HepG2 (cell line): ENCODE data around the gene CHN2. TPM values are rescaled to one million over a fixed set of nuclear protein-coding genes. Genes with fewer than 3 reads are reported as not detected.
A peak's percentile ranks its signal among the peaks of the same experiment; 100 is the strongest.

ENCODE experiments used
- ATAD3A ChIP-seq: sonication (generic); formaldehyde crosslinking; IDR thresholded peaks from 2 replicates; pipeline ENCODE4 v1.4.0; 2020; ENCODE audit warnings: missing genetic modification reagents
- FOXP1 ChIP-seq, 2 experiments: fragments of 450-650 bp in 1 of 2; IDR thresholded peaks; 2 replicates each; pipeline ENCODE4 v1.6.1; 2017 to 2018; ENCODE audit warnings: antibody characterized with exemption in 1 of 2
- GATAD2A ChIP-seq: IDR thresholded peaks from 2 replicates; pipeline ENCODE4 v1.6.1; 2016
- HMGA1 ChIP-seq: sonication (generic); formaldehyde crosslinking; conservative IDR thresholded peaks from 2 replicates; pipeline ENCODE4 v1.4.0; 2020; ENCODE audit warnings: missing genetic modification reagents
- IRF2 ChIP-seq: IDR thresholded peaks from 2 replicates; pipeline ENCODE4 v1.6.1; 2018; ENCODE audit warnings: missing genetic modification reagents, missing compliant biosample characterization
- MEF2D ChIP-seq: sonication (generic); formaldehyde crosslinking; IDR thresholded peaks from 2 replicates; pipeline ENCODE4 v1.5.1; 2020; ENCODE audit warnings: mild to moderate bottlenecking, missing genetic modification reagents
- NCOR1 ChIP-seq: fragments of 200-600 bp; sonication (generic); IDR thresholded peaks from 2 replicates; pipeline ENCODE4 v1.7.0; 2017; ENCODE audit warnings: antibody characterized with exemption, low read length, borderline replicate concordance
- TEAD3 ChIP-seq: optimal IDR thresholded peaks from 2 replicates; pipeline ENCODE3; 2016; ENCODE audit warnings: borderline replicate concordance
- ZBTB39 ChIP-seq: sonication (generic); formaldehyde crosslinking; IDR thresholded peaks from 2 replicates; pipeline ENCODE4 v1.5.0; 2020; ENCODE audit warnings: missing genetic modification reagents
- ZMYM2 ChIP-seq: sonication (generic); formaldehyde crosslinking; IDR thresholded peaks from 2 replicates; pipeline ENCODE4 v1.8.0; 2022; ENCODE audit warnings: mild to moderate bottlenecking, missing genetic modification reagents
- ZNF205 ChIP-seq: IDR thresholded peaks from 2 replicates; pipeline ENCODE4 v1.6.1; 2018; ENCODE audit warnings: missing biosample characterization, missing genetic modification reagents
- ZNF281 ChIP-seq: sonication (generic); formaldehyde crosslinking; IDR thresholded peaks from 2 replicates; pipeline ENCODE4 v1.4.0; 2020; ENCODE audit warnings: missing genetic modification reagents, borderline replicate concordance
- ZNF558 ChIP-seq: sonication (generic); formaldehyde crosslinking; IDR thresholded peaks from 2 replicates; pipeline ENCODE4 v1.9.0; 2022; ENCODE audit warnings: mild to moderate bottlenecking, missing genetic modification reagents, borderline replicate concordance
- ZNF609 ChIP-seq: sonication (generic); formaldehyde crosslinking; IDR thresholded peaks from 2 replicates; pipeline ENCODE4 v1.4.0; 2020; ENCODE audit warnings: mild to moderate bottlenecking, missing genetic modification reagents, borderline replicate concordance
- ZNF629 ChIP-seq: sonication (generic); formaldehyde crosslinking; conservative IDR thresholded peaks from 2 replicates; pipeline ENCODE4 v1.5.0; 2020; ENCODE audit warnings: missing genetic modification reagents
- ZNF878 ChIP-seq: sonication (generic); formaldehyde crosslinking; IDR thresholded peaks from 2 replicates; pipeline ENCODE4 v1.8.1; 2023; ENCODE audit warnings: mild to moderate bottlenecking, missing genetic modification reagents, moderate library complexity
- ZXDC ChIP-seq: sonication (generic); formaldehyde crosslinking; IDR thresholded peaks from 2 replicates; pipeline ENCODE4 v1.5.0; 2020; ENCODE audit warnings: mild to moderate bottlenecking, missing genetic modification reagents
- polyA plus RNA-seq, 8 experiments: library from polyadenylated mRNA; depleted of rRNA in 3 of 8; stranded (reverse) in 7 of 8; unstranded in 1 of 8; fragments of >200 nt; fragmentation: Illumina TruSeq in 4 of 8; extraction: Trizol in 4 of 8; gene quantifications; 2 replicates each; pipeline versions ENCODE4 v1.2.1 to v1.2.3, GENCODE V29; 2011 to 2016; ENCODE audit warnings: low read depth in 4 of 8, missing spikeins in 1 of 8, mixed read lengths in 1 of 8; ENCODE audit not compliant: insufficient read depth in 1 of 8
- total RNA-seq, 5 experiments: library from RNA; depleted of rRNA; stranded (reverse); fragments of >200 nt; fragmentation: Illumina TruSeq; extraction: Trizol; gene quantifications; 2 replicates each; pipeline ENCODE4 v1.2.3, GENCODE V29; 2016; ENCODE audit warnings: low read depth in 1 of 5

CHN2 gene
- total and polyA plus RNA-seq, 2 of the 13 experiments (the other 11 are each of a cell fraction or from before 2014, with no cell fraction given) = 23.5 to 30.5 TPM

- TF ChIP-seq ZNF558 (no peak), ZNF281 (peak; percentile 71; the same call in 1 of the 2 replicates), ZMYM2 (peak; percentile 49; the same call in 1 of the 2 replicates), ATAD3A (CRISPR knock-in tag) (no peak), ZXDC (CRISPR knock-in tag) (no peak), MEF2D (CRISPR knock-in tag) (peak; percentile 85), IRF2 (CRISPR knock-in tag) (peak; percentile 77), GATAD2A (peak; percentile 96), NCOR1 (peak; percentile 99), ZNF205 (CRISPR knock-in tag) (0 out of 2 replicates have a peak, but pooled peaks have one; percentile 23), FOXP1 (IDR thresholded peaks at IDR 0.05) (peak; percentile 90), FOXP1 (CRISPR knock-in tag; IDR thresholded peaks at IDR 0.05) (peak; percentile 96), ZBTB39 (CRISPR knock-in tag) (peak; percentile 85), ZNF878 (CRISPR knock-in tag) (0 out of 2 replicates have a peak, but pooled peaks have one; percentile 53), TEAD3 (CRISPR knock-in tag) (peak; percentile 58), HMGA1 (CRISPR knock-in tag) (no peak), ZNF609 (CRISPR knock-in tag) (peak; percentile 84; the same call in 1 of the 2 replicates), ZNF629 (CRISPR knock-in tag) (peak; percentile 67; the same call in 1 of the 2 replicates)
Measured at GRCh38 chr7:29228289-29229011, 33.9 kb downstream of the CHN2 start (continued).
